CD4-positive, alpha-beta T cell treated with Interleukin-17A for 1 hour (primary cell): ENCODE results near the gene EIPR1.
"Not testable (repeated sequence)": the region's sequence is repeated elsewhere in the genome, so short reads cannot be mapped to it uniquely, and the experiment has no call there.

Experiments used
- DNase-seq: peaks from one replicate; pipeline ENCODE4 v3.0.0-alpha.2; 2020

EIPR1 gene

DNA sequence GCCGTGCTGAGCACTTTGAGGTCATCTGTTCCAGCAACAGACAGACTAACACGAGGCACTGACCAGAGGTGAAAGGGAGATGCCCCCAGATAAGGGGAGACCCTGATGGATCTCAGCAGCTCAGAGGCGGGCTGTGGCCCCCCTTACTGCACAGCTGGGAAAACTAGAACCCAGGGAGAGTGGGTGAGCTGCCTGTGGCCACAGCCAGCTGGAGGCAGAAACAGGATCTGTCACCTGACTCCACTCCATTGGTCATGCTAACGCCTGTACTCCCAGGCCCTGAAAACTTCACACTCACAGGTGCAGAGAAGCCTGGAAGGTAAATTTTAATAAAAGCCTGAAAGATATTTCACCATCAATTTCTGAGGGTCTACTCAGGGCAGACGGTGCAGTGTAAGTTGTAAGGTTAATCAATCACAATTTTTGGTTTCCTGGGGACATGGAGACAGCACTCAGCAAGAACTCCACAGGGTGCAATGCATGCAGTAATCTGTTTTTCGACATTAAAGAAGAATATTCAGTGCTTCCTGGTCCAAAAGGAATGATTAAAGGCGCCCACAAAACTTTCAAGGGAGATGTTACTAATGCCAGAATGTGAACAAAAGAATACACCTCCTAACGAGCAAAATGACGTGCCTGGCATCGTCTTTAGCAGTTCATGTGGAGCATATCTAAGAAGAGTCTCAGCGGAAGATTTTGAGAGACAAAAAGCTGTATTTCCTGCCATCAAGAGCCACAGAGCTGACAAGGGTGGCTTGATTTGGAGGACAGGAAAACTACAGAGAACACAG, 173.4 kb downstream of the EIPR1 start:
- no peak for DNase-seq

- DNase-seq = no peak
These were observed 174.1 kb downstream of the EIPR1 start for GRCh38 chr2:3203497-3204019.

- DNase-seq = no peak
These were observed 174.7 kb downstream of the EIPR1 start for GRCh38 chr2:3202926-3203325.

DNA sequence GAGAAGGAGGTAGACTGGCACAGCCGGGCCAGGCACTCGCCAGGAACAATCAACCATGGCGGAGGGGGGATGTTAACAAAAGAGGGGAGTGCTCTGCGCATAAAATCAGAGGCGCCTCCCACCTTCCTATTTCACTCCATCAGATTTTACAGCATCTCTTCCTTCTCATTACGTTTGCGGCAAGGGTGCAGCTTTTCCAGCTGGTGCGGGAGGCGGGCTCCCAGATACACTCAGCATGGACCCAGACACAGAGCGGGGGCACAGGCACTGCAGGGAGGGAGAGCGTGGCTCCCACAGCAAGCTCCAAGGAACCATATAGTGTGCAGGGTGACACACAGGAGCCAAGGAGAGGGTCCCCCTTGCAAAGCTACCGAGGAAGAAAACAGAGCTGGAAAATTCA, 176.3 kb downstream of the EIPR1 start:
- DNase-seq = no peak

DNA sequence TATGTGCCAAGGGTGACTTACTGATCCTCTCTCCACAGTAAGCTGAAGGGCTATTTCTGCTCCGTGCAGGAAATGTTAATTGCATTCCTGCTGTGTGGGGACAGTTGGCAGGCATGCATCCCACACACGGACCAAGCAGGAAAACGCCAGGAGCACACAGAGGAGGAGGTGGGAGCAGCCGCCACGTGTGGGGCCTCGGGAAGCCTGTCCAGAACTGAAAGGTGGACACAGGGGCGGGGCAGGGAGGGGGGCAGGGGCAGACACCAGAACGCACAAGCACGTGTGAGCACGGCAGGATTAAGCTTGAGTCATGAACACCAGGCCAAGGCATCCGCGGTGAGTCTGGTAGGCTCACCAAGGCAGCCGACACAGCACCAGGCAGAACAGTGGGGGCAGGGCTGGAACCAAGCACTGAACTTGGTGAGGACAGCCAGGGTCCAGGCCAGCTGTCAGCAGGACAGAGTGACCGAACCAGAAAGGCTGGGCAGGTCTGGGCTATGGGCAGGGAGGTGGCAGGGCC, 177.1 kb downstream of the EIPR1 start:
- no peak for DNase-seq

DNA sequence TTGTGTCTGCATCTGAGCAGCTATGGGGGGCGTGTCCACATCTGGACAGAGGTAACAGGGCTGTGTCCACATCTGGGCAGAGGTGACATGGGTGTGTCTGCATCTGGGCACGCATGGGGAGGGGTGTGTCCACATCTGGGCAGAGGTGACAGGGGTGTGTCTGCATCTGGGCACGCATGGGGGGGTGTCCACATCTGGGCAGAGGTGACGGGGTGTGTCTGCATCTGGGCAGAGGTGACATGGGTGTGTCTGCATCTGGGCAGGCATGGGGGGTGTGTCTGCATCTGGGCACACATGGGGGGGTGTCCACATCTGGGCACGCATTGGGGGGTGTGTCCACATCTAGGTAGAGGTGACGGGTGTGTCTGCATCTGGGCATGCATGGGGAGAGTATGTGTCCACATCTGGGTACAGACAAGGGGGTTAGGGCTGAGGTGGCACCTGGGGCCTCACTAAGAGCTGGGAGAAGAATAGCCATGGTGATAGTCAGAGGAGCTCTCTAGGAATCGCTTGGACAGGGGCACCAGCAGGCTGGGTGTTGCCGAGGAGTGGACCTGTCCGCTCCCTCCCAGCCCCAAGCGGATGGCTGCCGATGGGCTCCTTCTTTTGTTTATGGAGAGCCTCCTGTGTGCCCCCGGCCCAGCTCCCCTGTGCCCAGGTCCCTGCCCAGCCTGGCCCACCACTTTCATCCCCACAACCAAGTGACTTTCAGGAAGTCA, 177.8 kb downstream of the EIPR1 start:
- no peak for DNase-seq

DNA sequence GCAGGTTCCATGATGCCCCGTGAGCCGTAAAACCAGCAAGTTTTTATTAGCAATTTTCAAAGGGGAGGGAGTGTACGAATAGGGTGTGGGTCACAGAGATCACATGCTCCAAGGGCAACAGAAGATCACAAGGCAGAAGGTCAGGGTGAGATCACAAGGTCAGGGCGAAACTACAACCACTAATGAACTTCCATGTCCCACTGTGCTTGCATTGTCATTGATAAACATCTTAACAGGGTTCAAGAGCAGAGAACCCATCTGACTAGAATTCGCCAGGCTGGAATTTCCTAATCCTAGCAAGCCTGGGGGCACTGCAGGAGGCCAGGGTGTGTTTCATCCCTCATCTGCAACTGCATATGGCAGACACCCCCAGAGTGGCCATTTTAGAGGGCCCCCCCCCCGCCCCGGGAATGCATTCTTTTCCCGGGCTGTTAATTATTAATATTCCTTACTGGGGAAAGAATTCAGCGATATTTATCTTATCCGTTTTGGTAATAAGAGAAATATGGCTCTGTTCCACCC, 178.9 kb downstream of the EIPR1 start:
- DNase-seq = not testable (repeated sequence)

- DNase-seq = peak; percentile 13
These were observed 179.5 kb downstream of the EIPR1 start for GRCh38 chr2:3198119-3198518.

DNA sequence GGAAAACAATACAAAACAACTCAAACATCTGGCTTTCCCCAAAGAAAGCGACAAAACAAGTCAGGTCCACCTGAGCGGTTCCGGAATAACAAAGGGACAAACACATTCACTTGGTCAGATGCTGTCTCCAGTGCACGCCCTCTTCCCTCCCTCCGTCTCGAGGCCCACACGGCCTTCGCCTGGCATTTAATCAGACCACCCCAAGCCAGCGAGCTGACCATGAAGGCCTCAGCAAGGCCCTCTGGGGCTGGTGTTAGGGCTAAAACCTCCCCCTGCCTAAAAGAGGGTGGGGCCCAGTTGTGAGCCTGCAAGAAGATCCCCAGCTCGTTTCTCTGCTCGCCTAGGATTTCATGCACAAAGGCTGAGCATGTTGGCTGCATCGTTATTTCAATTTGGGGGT, 180.3 kb downstream of the EIPR1 start:
- no peak for DNase-seq

- DNase-seq = no peak
These were observed 180.9 kb downstream of the EIPR1 start for GRCh38 chr2:3196716-3197115.

- no peak for DNase-seq
These were observed 181.8 kb downstream of the EIPR1 start for GRCh38 chr2:3195641-3196476.

DNA sequence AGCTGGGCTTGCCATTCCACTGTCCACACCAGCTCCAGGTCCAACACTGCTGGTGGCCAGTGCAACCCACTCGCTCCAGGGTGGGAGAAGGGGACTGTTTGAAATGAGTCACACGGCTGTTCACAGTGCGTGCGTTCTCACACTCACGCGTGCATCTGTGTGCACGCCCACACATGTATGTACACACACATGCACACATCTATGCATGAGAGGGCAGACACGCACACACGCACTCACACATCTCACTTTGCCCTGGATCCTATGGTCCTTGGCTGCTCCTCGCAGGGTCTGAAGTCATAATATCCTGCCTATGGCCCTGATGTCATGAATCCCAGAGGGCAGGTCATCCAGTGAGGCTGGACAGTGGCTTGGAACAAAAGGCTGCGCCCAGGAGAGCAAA, 182.8 kb downstream of the EIPR1 start:
- DNase-seq = no peak

DNA sequence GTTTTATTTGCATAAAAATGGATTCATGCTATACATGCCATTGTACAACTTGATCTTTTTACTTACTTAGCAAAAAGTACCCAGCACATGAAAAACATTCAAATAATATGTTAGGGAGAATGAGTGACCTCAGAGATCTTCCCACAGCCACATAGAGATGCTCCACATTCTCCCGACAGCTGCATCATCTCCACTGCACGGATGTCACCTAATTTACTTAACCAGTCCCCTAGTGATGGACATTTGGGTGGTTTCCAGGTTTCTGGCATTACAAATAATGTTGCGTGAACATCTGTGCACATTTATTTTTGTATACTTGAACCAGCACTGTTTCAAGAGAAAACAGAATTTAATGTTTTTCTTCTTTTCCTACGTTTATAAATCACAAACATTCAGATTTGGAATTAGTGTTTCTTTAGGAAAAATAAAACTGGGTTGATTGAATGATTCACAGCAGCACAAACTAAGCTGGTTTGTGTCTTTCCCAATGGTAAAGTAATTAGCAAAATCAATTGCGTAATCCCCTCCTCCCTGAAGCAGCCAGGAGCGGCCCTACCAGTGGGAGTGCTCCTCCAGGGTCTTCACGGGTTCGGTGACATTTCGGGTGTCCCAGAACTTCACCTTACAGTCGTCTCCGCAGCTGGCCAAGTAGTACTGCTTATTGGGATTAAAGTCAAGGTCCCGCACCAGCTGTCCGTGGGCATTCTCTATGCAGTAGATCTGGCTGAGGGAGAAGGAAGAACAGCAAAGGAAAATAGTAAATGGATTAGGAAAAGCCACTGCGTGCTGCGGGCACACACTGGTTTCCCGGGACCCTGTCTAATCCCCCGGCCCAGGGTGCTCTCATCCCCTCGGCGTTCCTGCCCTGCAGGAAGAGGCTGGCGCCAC, 183.9 kb downstream of the EIPR1 start:
- DNase-seq = no peak

DNA sequence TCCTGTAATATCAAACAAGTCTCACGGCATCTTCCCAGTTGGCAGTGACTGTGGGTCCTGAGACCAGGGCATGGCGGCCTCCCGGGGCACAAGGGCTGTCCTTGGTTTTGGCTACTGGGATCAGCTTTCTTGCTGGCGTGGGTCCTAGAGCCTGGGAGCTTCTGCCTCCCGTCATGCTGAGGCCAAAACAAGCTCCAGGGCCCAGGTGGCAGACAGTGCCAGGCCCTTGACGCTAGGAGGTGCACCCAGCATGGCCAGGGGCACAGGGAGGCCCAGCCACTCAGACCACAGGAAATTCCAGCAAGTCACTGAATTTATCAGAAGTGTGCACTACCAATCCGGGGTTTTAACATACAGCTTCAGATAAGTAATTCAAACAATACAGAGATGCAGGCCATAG, 184.7 kb downstream of the EIPR1 start:
- no peak for DNase-seq

DNA sequence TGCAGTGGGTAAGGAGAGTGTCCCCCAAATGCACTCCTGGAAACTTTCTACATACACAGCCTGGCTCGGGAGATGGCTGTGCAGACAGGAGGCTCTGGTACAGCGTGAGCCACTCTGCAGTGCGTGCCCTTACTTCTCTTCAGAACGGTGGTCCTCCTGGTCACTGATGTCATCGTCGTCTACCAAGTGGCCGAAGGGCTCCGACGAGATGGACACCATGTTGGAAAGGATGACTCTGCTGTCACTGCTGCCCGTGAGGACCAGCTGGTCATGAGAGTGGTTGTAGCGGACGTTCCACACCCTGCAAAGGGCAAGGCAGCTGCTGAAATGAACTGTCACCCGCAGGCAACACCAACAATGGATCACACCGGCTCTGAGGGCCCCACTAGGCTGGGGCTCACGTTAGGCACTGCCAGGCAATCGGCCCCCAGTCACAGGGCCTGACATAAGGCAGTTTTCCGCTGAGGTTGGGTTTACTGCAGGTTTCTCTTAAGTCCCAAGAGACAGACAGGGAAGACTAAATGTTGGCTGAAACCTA, 185.3 kb downstream of the EIPR1 start:
- no peak for DNase-seq

GRCh38 chr2:3189961-3190360, 187.7 kb downstream of the EIPR1 start:
- no peak for DNase-seq

- DNase-seq = no peak
These were observed 188.5 kb downstream of the EIPR1 start for GRCh38 chr2:3189076-3189591.

DNA sequence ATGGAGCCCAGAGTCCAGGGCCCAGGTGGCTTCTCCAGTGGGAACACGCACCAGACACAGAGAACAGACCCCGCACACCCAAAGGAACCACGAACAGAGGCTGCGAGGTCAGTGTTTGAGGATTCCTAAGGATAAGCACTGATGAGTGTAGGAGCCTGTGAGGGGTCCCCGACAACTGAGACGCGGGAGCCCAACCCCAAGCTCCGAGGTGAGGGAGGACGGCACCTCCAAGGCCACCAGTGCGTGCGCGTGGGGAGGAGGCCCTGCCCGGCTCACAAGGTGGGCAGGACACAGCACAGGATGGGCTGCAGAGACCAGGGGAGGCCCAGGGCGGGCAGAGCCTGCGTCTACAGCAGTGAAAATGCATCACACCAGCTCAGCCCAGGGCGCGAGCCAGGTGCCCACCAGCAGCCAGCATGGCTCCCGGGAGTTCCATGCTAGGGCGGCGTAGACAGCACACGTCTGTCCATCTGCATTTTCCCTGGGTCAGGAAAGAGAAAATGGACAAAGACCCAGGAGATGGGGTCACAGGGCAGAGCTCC, 189.1 kb downstream of the EIPR1 start:
- no peak for DNase-seq

DNA sequence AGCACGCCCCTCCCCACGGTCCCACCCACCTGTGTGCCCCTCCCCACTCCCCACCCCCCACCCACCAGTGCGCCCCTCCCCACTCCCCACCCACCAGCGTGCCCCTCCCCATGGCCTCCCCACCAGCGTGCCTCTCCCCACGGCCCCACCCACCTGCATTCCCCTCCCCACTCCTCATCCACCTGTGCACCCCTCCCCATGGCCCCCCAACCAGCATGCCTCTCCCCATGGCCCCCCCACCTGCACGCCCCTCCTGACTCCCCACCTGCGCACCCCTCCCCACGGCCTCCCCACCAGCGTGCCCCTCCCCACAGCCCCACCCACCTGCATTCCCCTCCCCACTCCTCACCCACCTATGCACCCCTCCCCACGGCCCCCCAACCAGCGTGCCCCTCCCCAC, 190.2 kb downstream of the EIPR1 start:
- no peak for DNase-seq

GRCh38 chr2:3186766-3187165, 190.9 kb downstream of the EIPR1 start:
- DNase-seq = no peak

DNA sequence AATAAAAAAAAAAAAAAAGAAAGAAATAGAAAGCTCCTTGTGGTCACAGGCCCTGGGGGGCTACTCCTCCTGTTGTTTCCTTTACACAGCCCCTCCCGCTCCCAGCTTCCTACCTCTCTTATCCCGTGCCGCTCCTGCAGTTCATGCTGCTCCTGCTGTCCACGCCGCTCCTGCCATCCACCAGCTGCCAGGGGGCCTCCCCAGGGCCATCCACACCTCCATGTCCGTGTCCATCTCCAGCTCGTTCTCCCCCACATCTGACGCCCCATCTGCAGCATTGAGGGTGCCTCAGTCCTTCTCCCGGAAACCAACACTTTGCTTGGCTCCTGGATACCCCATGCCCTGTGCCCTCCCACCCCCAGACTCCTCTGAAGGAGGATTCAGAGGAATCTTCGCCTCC, 191.7 kb downstream of the EIPR1 start:
- DNase-seq = no peak
